GM12864 (cell line): ENCODE results near the gene RNGTT.

Experiments used
- DNase-seq: peaks from one replicate; pipeline ENCODE4 v3.0.0-alpha.2; 2011; ENCODE audit warnings: low read depth
- H3K4me3 ChIP-seq: 2 replicates; pipeline ENCODE4 v1.5.1; 2011; ENCODE audit warnings: mild to moderate bottlenecking, low read depth, low read length, control low read depth
- CTCF ChIP-seq: IDR thresholded peaks from 2 replicates; pipeline ENCODE4 v1.5.1; 2011; ENCODE audit warnings: low read depth, mild to moderate bottlenecking, moderate library complexity, low read length, control low read depth, inconsistent platforms; ENCODE audit errors: missing control alignments

Gene RNGTT

GRCh38 chr6:88588938-88589337, 374.5 kb downstream of the RNGTT start:
- DNase-seq: no peak
- H3K4me3 ChIP-seq: no peak overlapping the region
- no peak for TF ChIP-seq CTCF

- no peak for DNase-seq
- no peak for TF ChIP-seq CTCF
- H3K4me3 ChIP-seq: no peak overlapping the region
Measured at GRCh38 chr6:88587150-88587520, 376.3 kb downstream of the RNGTT start.

- TF ChIP-seq CTCF: no peak
- no peak overlapping the region for H3K4me3 ChIP-seq
Measured at GRCh38 chr6:88586371-88587149, 376.9 kb downstream of the RNGTT start.

GRCh38 chr6:88585276-88585692, 378.1 kb downstream of the RNGTT start:
- no peak for TF ChIP-seq CTCF
- H3K4me3 ChIP-seq: no peak overlapping the region
- no peak for DNase-seq

More at GRCh38 chr6:88586371-88587149, 376.9 kb downstream of the RNGTT start:
- no peak for DNase-seq

- no peak for TF ChIP-seq CTCF
- no peak for DNase-seq
- H3K4me3 ChIP-seq: no peak overlapping the region
Measured at GRCh38 chr6:88584581-88585275, 378.7 kb downstream of the RNGTT start.

GRCh38 chr6:88577461-88577860, 386.0 kb downstream of the RNGTT start:
- H3K4me3 ChIP-seq: no peak overlapping the region
- TF ChIP-seq CTCF: no peak
- no peak for DNase-seq
